A673 (cell line): ENCODE results near the gene LSM4.

ENCODE experiments used
- EZH2 ChIP-seq: fragments of 200-600 bp; sonication (generic); IDR thresholded peaks from 2 replicates; pipeline ENCODE4 v1.6.1; 2017; ENCODE audit warnings: borderline replicate concordance, low read depth, mild to moderate bottlenecking, mixed read lengths, antibody characterized with exemption, low read length; ENCODE audit not compliant: poor library complexity, severe bottlenecking
- TF ChIP-seq, protein P1 (sequence below): fragments of 300-800, 200-600 bp; sonication (generic); conservative IDR thresholded peaks from 2 replicates; pipeline ENCODE4 v1.5.1; 2017; ENCODE audit warnings: low read depth, mild to moderate bottlenecking, antibody characterized with exemption, low read length, moderate library complexity, mixed read lengths

DNA sequence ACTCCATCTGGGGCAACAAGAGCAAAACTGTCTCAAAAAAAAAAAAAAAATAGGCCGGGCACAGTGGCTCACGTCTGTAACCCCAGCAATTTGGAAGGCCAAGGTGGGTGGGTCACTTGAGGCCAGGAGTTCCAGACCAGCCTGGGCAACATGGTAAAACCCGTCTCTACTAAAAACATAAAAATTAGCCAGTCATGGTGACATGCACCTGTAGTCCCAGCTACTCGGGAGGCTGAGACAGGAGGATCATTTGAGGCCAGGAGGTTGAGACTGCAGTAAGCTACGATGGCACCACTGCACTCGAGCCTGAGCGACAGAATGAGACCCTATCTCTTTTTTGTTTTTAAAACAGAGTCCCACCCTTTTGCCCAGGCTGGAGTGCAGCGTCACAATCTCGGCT lies 52.5 kb downstream of the LSM4 start:
- TF ChIP-seq, protein P1, sequence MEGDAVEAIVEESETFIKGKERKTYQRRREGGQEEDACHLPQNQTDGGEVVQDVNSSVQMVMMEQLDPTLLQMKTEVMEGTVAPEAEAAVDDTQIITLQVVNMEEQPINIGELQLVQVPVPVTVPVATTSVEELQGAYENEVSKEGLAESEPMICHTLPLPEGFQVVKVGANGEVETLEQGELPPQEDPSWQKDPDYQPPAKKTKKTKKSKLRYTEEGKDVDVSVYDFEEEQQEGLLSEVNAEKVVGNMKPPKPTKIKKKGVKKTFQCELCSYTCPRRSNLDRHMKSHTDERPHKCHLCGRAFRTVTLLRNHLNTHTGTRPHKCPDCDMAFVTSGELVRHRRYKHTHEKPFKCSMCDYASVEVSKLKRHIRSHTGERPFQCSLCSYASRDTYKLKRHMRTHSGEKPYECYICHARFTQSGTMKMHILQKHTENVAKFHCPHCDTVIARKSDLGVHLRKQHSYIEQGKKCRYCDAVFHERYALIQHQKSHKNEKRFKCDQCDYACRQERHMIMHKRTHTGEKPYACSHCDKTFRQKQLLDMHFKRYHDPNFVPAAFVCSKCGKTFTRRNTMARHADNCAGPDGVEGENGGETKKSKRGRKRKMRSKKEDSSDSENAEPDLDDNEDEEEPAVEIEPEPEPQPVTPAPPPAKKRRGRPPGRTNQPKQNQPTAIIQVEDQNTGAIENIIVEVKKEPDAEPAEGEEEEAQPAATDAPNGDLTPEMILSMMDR = no peak
- no peak for TF ChIP-seq EZH2
